LNCaP clone FGC (cell line): ENCODE measurements around the gene PXMP4.

Experiments
- DNase-seq: peaks from one replicate; pipeline ENCODE4 v3.0.0-alpha.2; 2011; ENCODE audit warnings: low read depth
- H3K4me3 ChIP-seq: 2 replicates; pipeline ENCODE4 v1.5.1; 2011; ENCODE audit warnings: mild to moderate bottlenecking, low read depth, low read length, control low read depth
- TF ChIP-seq, protein P1 (sequence below): IDR thresholded peaks from 2 replicates; pipeline ENCODE4 v1.5.1; 2012; ENCODE audit warnings: mild to moderate bottlenecking; ENCODE audit not compliant: control insufficient read depth, insufficient read depth; ENCODE audit errors: extremely low read depth

PXMP4 gene

DNA sequence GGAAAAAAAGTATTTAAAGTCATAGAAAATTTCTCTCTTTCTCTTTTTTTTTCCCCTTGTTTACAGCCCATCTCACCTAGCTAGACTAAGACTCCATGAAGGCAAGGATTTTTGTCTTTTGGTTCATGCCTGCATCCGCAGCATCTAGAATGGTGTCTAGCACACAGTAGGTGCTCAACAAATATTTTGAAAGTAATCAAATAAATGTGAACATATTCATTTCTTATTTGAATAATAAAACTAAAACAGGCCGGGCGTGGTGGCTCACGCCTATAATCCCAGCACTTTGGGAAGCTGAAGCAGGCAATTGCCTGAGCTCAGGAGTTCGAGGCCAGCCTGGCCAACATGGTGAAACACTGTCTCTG, 7.0 kb upstream of the PXMP4 start:
- TF ChIP-seq, protein P1, sequence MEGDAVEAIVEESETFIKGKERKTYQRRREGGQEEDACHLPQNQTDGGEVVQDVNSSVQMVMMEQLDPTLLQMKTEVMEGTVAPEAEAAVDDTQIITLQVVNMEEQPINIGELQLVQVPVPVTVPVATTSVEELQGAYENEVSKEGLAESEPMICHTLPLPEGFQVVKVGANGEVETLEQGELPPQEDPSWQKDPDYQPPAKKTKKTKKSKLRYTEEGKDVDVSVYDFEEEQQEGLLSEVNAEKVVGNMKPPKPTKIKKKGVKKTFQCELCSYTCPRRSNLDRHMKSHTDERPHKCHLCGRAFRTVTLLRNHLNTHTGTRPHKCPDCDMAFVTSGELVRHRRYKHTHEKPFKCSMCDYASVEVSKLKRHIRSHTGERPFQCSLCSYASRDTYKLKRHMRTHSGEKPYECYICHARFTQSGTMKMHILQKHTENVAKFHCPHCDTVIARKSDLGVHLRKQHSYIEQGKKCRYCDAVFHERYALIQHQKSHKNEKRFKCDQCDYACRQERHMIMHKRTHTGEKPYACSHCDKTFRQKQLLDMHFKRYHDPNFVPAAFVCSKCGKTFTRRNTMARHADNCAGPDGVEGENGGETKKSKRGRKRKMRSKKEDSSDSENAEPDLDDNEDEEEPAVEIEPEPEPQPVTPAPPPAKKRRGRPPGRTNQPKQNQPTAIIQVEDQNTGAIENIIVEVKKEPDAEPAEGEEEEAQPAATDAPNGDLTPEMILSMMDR: no peak
- DNase-seq: no peak
- no peak overlapping the region for H3K4me3 ChIP-seq

DNA sequence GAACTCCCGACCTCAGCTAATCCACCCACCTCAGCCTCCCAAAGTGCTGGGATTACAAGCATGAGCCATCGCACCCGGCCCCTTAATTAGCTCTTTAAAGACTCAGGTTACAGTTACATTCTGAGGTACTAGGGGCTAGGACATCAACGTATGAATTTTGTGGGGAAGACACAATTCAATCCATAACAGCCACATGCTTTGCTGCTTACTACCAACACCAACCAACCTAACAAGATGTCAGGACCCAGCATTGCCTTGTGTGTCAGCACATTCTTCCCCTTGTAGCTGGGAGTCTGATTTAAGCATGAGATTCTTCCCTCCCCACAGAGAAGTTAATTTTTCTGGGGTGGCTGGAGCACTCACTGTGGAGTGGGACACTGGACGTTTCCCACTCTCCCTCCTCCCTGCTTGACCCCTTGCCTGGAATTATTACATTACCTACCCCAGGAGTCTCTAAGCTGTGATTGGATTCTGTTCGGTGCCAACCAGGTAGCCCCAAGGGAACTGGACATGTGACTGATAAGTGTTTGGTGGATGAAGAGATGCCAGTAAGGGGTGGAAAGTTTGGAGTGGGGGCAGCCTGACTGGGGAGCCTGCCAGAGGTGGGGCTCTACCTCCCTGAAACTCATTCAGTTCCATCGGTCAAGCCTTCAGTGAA, 5.6 kb upstream of the PXMP4 start:
- TF ChIP-seq, protein P1: no peak
- no peak for DNase-seq
- H3K4me3 ChIP-seq: no peak overlapping the region

DNA sequence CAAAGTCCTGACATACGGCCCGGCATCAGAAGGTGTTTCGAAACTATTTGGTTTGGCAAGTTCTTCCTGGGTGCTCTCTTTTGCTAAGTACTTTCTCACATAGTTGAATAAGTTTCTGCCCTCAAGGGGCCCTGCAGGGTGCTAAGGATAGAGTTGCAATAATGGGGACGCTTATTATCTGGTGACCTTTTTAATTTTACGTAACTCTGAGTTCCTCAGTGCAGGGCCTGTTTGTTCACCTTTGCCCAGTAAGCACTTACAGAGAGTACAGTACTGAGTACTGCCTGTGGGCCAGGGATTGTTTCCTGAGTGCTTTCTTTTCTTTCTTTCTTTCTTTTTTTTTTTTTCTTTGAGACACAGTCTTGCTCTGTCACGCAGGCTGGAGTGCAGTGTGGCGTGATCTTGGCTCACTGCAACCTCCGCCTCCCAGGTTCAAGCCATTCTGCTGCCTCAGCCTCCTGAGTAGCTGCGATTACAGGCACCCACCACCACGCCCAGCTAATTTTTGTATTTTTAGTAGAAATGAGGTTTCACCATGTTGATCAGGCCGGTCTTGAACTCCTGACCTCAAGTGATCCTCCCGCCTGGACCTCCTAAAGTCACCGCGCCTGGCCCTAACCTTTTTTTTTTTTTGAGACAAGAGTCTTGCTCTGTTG, 4.5 kb upstream of the PXMP4 start:
- no peak for DNase-seq
- TF ChIP-seq, protein P1: no peak
- H3K4me3 ChIP-seq: no peak overlapping the region

DNA sequence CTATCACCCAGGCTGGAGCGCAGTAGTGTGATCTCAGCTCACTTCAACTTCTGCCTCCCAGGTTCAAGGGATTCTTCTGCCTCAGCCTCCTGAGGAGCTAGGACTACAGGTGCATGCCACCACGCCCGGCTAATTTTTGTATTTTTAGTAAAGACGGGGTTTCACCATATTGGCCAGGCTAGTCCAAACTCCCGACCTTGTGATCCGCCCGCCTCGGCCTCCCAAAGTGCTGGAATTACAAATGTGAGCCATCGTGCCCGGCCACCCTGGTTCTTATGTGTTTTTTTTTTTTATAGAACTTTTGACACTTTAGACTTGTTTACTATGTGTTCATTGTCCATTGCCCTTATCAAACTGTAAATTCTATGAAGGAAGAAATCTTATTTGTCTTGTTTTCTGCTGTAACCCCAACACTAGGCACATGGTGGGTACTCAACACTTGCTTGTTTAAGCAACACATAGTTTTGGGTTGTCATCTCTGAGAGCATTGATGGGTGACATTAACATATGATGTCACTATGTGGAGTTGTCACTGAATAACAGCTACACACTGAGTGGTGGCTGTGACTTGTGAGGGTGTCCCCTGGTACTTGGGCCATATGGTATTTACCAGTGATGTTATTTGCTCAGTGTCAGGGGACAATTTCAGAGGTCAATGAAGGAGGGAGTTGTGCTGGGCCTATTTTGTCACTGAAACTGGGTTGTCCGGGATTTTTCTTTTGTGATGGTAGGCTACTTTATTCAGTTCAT, 1.5 kb upstream of the PXMP4 start:
- TF ChIP-seq, protein P1: no peak
- DNase-seq: no peak
- no peak overlapping the region for H3K4me3 ChIP-seq

DNA sequence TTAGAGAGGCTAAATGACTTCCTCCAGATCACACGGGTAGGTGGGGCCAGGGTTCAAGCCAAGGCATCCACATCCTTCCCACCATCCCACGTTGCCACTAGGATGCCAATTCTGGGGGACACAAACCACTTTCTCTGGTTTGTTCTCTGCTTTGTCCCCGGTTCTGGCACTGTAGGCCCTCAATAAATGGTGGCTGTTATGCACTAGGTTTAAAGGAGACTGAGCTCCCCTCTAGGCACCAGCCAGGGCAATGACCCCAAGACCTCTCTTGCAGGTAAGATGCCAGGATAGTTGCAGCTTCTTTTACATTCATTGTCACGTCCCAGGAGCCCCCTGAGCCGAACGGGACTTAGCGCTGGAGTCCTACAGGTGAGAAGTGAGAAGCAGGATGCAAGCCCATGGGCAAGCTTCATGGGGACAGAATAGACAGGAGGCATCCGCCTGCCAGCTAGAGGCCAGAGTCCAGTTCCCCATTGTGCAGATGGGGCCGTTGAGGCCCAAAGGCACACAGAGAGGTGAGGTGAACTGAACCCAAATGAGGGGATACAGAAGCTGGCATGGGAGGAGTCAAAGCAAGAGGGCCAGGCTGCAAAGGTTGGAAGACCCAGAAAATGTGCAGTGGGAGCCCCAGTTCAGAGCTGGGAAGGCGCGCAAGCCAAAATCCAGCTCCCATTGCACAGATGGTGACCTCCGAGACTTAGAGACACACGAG, 677 bp downstream of the PXMP4 start:
- DNase-seq: no peak
- no peak overlapping the region for H3K4me3 ChIP-seq
- TF ChIP-seq, protein P1: no peak

DNA sequence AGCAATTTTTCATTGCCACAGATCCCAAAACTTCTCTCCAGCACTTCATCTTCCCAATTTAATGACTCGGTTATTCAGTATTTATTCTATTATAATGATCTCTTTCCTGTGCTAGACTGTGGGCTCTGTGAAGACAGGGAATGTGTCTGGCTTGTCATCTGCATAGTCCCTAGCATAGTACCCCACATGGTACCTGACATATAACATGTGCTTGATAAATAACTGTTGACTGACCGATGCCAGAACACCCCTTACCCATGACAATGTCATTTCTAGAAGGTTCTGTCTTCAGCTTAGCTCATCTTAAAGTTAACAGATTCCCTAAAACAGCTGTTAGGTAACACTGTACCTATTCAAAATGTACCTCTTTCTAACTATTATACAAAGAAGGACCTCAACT, 3.6 kb downstream of the PXMP4 start:
- TF ChIP-seq, protein P1: no peak
- no peak overlapping the region for H3K4me3 ChIP-seq
- no peak for DNase-seq
